Panc1 (cell line): Measurements from ENCODE around the gene DAPK2. TPM values are rescaled to one million over a fixed set of nuclear protein-coding genes. Genes with fewer than 3 reads are reported as not detected.

Experiments used
- ATAC-seq: fragments of 200-7000 bp; cut with Tn5 transposase; 2 replicates; pipeline ENCODE4 v1.9.1; 2020; ENCODE audit warnings: mild to moderate bottlenecking, moderate library complexity
- BruUV-seq: library from RNA; stranded (reverse); fragments of 400-500 nt; replicated peaks from 2 replicates; lab custom pipeline; 2021; lab: Mats Ljungman, UMichigan
- CTCF ChIA-PET: fragments of 300-600 bp; sonication (Branson Sonifier 250); formaldehyde crosslinking; loops from one replicate; lab custom pipeline; 2022; ENCODE audit warnings: antibody characterized with exemption; lab: Charles Lee
- POLR2A ChIA-PET: fragments of 300-600 bp; sonication (Branson Sonifier 250); formaldehyde crosslinking; loops from one replicate; lab custom pipeline; 2022; ENCODE audit warnings: antibody characterized with exemption; lab: Charles Lee
- DNase-seq: peaks from one replicate; pipeline ENCODE4 v3.0.0-alpha.2; 2010; ENCODE audit warnings: low read depth, low spot score
- H3K27ac ChIP-seq: 2 replicates; pipeline ENCODE4 v1.5.1; 2011; ENCODE audit warnings: mild to moderate bottlenecking, low read length, inconsistent platforms
- H3K27me3 ChIP-seq: fragments of 200-500 bp; sonication (Bioruptor generic); 2 replicates; pipeline ENCODE4 v1.6.0; 2014; ENCODE audit warnings: low read length, inconsistent platforms; ENCODE audit not compliant: control insufficient read depth, insufficient read depth
- H3K36me3 ChIP-seq: fragments of 200-500 bp; sonication (Bioruptor generic); 2 replicates; pipeline ENCODE4 v1.5.1; 2014; ENCODE audit warnings: inconsistent platforms, mild to moderate bottlenecking, low read length, moderate library complexity; ENCODE audit not compliant: control insufficient read depth, insufficient read depth
- H3K4me1 ChIP-seq: 2 replicates; pipeline ENCODE4 v1.5.1; 2011; ENCODE audit warnings: inconsistent platforms, mild to moderate bottlenecking, low read length, moderate library complexity; ENCODE audit not compliant: control insufficient read depth, insufficient read depth
- H3K4me3 ChIP-seq, 2 experiments: 2 replicates each; pipeline ENCODE4 v1.5.1; 2011 to 2012; ENCODE audit warnings: low read depth in 2 of 2, low read length in 2 of 2, mild to moderate bottlenecking in 2 of 2, inconsistent platforms in 1 of 2, moderate library complexity in 1 of 2
- H3K9me3 ChIP-seq: fragments of 200-500 bp; sonication (Bioruptor generic); 2 replicates; pipeline ENCODE4 v1.5.1; 2014; ENCODE audit warnings: low read depth, mild to moderate bottlenecking, inconsistent platforms, low read length, moderate library complexity; ENCODE audit not compliant: control insufficient read depth, insufficient read depth
- POLR2AphosphoS5 ChIP-seq: IDR thresholded peaks from 2 replicates; pipeline ENCODE4 v1.6.1; 2012; ENCODE audit warnings: mild to moderate bottlenecking, low read depth, low read length, moderate library complexity
- SIN3A ChIP-seq: IDR thresholded peaks from 2 replicates; pipeline ENCODE4 v1.6.1; 2012; ENCODE audit warnings: low read depth, mild to moderate bottlenecking, low read length, moderate library complexity, borderline replicate concordance; ENCODE audit not compliant: insufficient read depth
- TCF7L2 ChIP-seq: IDR thresholded peaks from 2 replicates; pipeline ENCODE4 v1.6.1; 2011; ENCODE audit warnings: mild to moderate bottlenecking, low read depth, low read length, inconsistent platforms
- in situ Hi-C: cut with HindIII; loops from 2 replicates; pipeline ENCODE4 v1.10.0; 2016; ENCODE audit warnings: low sequenced_read_pairs, low pct_unique_long_range_greater_than_20kb
- intact Hi-C: fragments of 100-400 bp; cut with micrococcal nuclease; formaldehyde crosslinking; loops from one replicate; pipeline ENCODE4 v1.10.0; 2022; ENCODE audit not compliant: unreplicated experiment
- total RNA-seq: library from RNA; stranded (reverse); gene quantifications from one replicate; pipeline ENCODE4 v1.2.1, GENCODE V29; 2021; ENCODE audit not compliant: unreplicated experiment
- TF ChIP-seq, protein P1 (sequence below), 2 experiments: IDR thresholded peaks; 2 replicates each; pipeline ENCODE4 v1.6.1; 2011 to 2012; ENCODE audit warnings: low read depth in 2 of 2, control low read depth in 1 of 2, low read length in 1 of 2, mild to moderate bottlenecking in 1 of 2, moderate library complexity in 1 of 2; ENCODE audit not compliant: insufficient read depth in 1 of 2
- TF ChIP-seq, protein P2 (sequence below): fragments of 450-650 bp; IDR thresholded peaks from 2 replicates; pipeline ENCODE4 v1.5.1; 2017; ENCODE audit warnings: mild to moderate bottlenecking

The DAPK2 gene
- total RNA-seq, 1 experiment from 2014 or later: 10.2 TPM

DNA sequence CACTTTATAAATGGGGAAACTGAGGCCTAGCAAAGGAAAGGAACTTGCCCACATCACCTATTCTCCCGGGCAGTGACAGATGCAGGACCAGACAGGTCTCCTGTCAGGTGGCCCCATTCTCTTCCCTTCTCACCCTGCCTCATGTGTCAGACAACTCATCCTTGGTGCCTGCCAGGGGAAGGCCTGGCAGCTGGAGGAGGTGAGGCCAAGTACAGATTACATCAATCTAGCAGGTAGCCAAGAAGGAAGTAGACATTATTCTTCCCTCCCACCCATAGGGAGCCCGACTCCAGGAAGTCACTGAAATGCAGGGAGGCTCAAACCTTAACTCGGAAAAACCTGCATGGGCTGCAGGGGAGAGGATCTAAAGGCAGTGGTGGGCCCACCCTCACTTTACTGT is 39.6 kb downstream of the DAPK2 start:
- CTCF ChIA-PET: no interaction called here
- no peak for TF ChIP-seq POLR2AphosphoS5
- TF ChIP-seq, protein P1, sequence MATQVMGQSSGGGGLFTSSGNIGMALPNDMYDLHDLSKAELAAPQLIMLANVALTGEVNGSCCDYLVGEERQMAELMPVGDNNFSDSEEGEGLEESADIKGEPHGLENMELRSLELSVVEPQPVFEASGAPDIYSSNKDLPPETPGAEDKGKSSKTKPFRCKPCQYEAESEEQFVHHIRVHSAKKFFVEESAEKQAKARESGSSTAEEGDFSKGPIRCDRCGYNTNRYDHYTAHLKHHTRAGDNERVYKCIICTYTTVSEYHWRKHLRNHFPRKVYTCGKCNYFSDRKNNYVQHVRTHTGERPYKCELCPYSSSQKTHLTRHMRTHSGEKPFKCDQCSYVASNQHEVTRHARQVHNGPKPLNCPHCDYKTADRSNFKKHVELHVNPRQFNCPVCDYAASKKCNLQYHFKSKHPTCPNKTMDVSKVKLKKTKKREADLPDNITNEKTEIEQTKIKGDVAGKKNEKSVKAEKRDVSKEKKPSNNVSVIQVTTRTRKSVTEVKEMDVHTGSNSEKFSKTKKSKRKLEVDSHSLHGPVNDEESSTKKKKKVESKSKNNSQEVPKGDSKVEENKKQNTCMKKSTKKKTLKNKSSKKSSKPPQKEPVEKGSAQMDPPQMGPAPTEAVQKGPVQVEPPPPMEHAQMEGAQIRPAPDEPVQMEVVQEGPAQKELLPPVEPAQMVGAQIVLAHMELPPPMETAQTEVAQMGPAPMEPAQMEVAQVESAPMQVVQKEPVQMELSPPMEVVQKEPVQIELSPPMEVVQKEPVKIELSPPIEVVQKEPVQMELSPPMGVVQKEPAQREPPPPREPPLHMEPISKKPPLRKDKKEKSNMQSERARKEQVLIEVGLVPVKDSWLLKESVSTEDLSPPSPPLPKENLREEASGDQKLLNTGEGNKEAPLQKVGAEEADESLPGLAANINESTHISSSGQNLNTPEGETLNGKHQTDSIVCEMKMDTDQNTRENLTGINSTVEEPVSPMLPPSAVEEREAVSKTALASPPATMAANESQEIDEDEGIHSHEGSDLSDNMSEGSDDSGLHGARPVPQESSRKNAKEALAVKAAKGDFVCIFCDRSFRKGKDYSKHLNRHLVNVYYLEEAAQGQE (IDR thresholded peaks at IDR 0.05; ENCODE audit: insufficient read depth in 1 of 2, low read depth in 2 of 2, low read length in 1 of 2): no peak
- no peak for TF ChIP-seq SIN3A
- TF ChIP-seq, protein P2, sequence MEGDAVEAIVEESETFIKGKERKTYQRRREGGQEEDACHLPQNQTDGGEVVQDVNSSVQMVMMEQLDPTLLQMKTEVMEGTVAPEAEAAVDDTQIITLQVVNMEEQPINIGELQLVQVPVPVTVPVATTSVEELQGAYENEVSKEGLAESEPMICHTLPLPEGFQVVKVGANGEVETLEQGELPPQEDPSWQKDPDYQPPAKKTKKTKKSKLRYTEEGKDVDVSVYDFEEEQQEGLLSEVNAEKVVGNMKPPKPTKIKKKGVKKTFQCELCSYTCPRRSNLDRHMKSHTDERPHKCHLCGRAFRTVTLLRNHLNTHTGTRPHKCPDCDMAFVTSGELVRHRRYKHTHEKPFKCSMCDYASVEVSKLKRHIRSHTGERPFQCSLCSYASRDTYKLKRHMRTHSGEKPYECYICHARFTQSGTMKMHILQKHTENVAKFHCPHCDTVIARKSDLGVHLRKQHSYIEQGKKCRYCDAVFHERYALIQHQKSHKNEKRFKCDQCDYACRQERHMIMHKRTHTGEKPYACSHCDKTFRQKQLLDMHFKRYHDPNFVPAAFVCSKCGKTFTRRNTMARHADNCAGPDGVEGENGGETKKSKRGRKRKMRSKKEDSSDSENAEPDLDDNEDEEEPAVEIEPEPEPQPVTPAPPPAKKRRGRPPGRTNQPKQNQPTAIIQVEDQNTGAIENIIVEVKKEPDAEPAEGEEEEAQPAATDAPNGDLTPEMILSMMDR: no peak
- Histone ChIP-seq H3K4me1 (no peaks in the 10 kb centered on the region), H3K36me3 (no peaks in the 10 kb centered on the region), H3K27ac (no peak overlapping the region), H3K27me3 (no peaks in the 10 kb centered on the region), H3K9me3 (no peaks in the 10 kb centered on the region), H3K4me3 (no peak overlapping the region)
- intact Hi-C loops (no loop called here), in situ Hi-C loops (no loop called here)
- POLR2A ChIA-PET: interaction anchor here (0.8 kb wide), 1 partner anchor 19 kb away, joined by 3 read pairs; no protein-coding TSS in a partner anchor
- DNase-seq: no peak
- no TSS peak for BruUV-seq
- ATAC-seq: no peak

DNA sequence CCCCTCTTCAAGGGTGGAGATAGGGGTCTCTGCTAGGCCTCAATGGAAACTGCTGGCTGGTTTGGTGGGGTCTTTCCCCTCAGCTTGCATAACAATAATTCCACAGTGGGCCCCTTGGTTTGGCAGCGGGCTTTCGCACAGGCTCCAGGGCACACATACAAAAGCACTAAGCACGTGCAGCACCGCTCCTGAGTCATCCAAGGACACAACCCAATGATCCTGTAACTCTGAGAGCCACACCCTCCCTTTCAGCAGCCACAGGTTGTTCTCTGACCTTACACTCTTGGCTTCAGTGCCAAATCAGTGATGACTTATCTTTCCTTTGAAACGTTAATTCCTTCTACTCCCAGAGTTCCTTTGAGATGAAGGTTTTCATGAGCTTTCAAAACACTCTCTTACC is 41.7 kb downstream of the DAPK2 start:
- intact Hi-C loops: no loop called here
- POLR2A ChIA-PET: no interaction called here
- H3K27ac ChIP-seq: no peak overlapping the region
- no peak overlapping the region for H3K4me3 ChIP-seq
- in situ Hi-C loops: no loop called here
- TF ChIP-seq, protein P2: no peak
- TF ChIP-seq TCF7L2: no peak
- TF ChIP-seq POLR2AphosphoS5: no peak
- TF ChIP-seq SIN3A: no peak
- TF ChIP-seq, protein P1 (IDR thresholded peaks at IDR 0.05; ENCODE audit: insufficient read depth in 1 of 2, low read depth in 2 of 2, low read length in 1 of 2): no peak
- CTCF ChIA-PET: no interaction called here
- H3K9me3 ChIP-seq: no peaks in the 10 kb centered on the region
- ATAC-seq: 0 out of 2 replicates have a peak, but pooled peaks have one; percentile 59
- no peak for DNase-seq
- no peaks in the 10 kb centered on the region for H3K4me1 ChIP-seq
- H3K36me3 ChIP-seq: no peaks in the 10 kb centered on the region
- H3K27me3 ChIP-seq: no peaks in the 10 kb centered on the region
- no TSS peak for BruUV-seq
